HCT116 (cell line): Measurements from ENCODE around the gene HOXD1.

ENCODE experiments used
- POLR2A ChIP-seq: IDR thresholded peaks from 2 replicates; pipeline ENCODE4 v1.7.0; 2011; ENCODE audit warnings: borderline replicate concordance; ENCODE audit not compliant: insufficient read depth, insufficient read length; ENCODE audit errors: extremely low read depth
- POLR2AphosphoS5 ChIP-seq: IDR thresholded peaks from 2 replicates; pipeline ENCODE4 v1.6.1; 2011; ENCODE audit warnings: mild to moderate bottlenecking, low read depth, low read length, moderate library complexity
- RAD21 ChIP-seq: IDR thresholded peaks from 2 replicates; pipeline ENCODE4 v1.6.1; 2012; ENCODE audit warnings: low read depth, mild to moderate bottlenecking
- REST ChIP-seq: IDR thresholded peaks from 2 replicates; pipeline ENCODE4 v1.6.1; 2012; ENCODE audit warnings: low read depth
- YY1 ChIP-seq: IDR thresholded peaks from 2 replicates; pipeline ENCODE4 v1.6.1; 2011; ENCODE audit warnings: low read length, low read depth, moderate library complexity, mild to moderate bottlenecking; ENCODE audit not compliant: insufficient replicate concordance; ENCODE audit errors: extremely low read depth
- ZNF274 ChIP-seq: fragments of 200-500 bp; sonication (Bioruptor generic); IDR thresholded peaks from 2 replicates; pipeline ENCODE4 v1.6.1; 2014; ENCODE audit warnings: mild to moderate bottlenecking, low read depth, low read length, inconsistent platforms
- TF ChIP-seq, protein P1 (sequence below), 3 experiments: fragments of 200-600 bp in 1 of 3; sonication (generic) in 1 of 3; IDR thresholded peaks in 2 of 3; conservative IDR thresholded peaks in 1 of 3; 2 replicates each; pipeline ENCODE4 v1.5.1; 2012 to 2017; ENCODE audit warnings: low read depth in 2 of 3, low read length in 2 of 3, antibody characterized with exemption in 1 of 3, borderline replicate concordance in 1 of 3, control low read depth in 1 of 3, mild to moderate bottlenecking in 1 of 3, mixed read lengths in 1 of 3, mixed run types in 1 of 3, moderate library complexity in 1 of 3; ENCODE audit not compliant: insufficient read depth in 1 of 3

DNA sequence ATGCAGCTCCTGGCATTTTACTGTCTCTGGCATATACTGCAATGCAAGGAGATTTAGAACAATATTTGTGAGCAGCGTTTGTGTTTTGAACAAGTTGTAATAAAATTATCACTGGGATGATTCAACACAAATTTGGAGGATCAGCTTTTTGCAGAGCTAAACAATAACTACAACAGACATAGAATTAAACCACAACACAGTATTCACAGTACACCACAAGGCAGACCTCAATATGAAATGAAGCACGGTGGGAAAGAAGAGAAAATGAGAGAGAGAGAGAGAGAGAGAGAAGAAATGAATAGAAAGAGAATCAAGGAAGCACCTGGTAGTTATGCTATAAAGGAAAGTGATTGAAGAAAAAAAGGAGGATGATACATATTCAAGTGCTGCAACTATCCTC, 39.4 kb downstream of the HOXD1 start:
- TF ChIP-seq, protein P1, sequence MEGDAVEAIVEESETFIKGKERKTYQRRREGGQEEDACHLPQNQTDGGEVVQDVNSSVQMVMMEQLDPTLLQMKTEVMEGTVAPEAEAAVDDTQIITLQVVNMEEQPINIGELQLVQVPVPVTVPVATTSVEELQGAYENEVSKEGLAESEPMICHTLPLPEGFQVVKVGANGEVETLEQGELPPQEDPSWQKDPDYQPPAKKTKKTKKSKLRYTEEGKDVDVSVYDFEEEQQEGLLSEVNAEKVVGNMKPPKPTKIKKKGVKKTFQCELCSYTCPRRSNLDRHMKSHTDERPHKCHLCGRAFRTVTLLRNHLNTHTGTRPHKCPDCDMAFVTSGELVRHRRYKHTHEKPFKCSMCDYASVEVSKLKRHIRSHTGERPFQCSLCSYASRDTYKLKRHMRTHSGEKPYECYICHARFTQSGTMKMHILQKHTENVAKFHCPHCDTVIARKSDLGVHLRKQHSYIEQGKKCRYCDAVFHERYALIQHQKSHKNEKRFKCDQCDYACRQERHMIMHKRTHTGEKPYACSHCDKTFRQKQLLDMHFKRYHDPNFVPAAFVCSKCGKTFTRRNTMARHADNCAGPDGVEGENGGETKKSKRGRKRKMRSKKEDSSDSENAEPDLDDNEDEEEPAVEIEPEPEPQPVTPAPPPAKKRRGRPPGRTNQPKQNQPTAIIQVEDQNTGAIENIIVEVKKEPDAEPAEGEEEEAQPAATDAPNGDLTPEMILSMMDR (IDR thresholded peaks at IDR 0.05 in 2 of 3, conservative IDR thresholded peaks at IDR 0.05 in 1 of 3; ENCODE audit: borderline replicate concordance in 1 of 3, insufficient read depth in 1 of 3, low read depth in 2 of 3, low read length in 2 of 3): no peak
- TF ChIP-seq POLR2AphosphoS5: no peak
- TF ChIP-seq REST: no peak
- no peak for TF ChIP-seq ZNF274
- no peak for TF ChIP-seq POLR2A
- no peak for TF ChIP-seq RAD21
- no peak for TF ChIP-seq YY1
